PC-3 (cell line): Measurements from ENCODE around the gene LEF1.

ENCODE experiments used
- CTCF ChIP-seq: fragments of 300-600 bp; sonication (generic); conservative IDR thresholded peaks from 2 replicates; pipeline ENCODE4 v1.5.1; 2017; ENCODE audit warnings: antibody characterized with exemption, low read depth, mild to moderate bottlenecking, low read length
- EZH2 ChIP-seq: fragments of 300-600 bp; sonication (generic); IDR thresholded peaks from one replicate; pipeline ENCODE4 v1.6.1; 2017; ENCODE audit warnings: antibody characterized with exemption, mild to moderate bottlenecking, low read length; ENCODE audit not compliant: unreplicated experiment
- EZH2phosphoT487 ChIP-seq: fragments of 300-600 bp; sonication (generic); IDR thresholded peaks from 2 replicates; pipeline ENCODE4 v1.6.1; 2018; ENCODE audit warnings: mild to moderate bottlenecking, antibody characterized with exemption, low read length, borderline replicate concordance

- TF ChIP-seq CTCF (no peak), EZH2phosphoT487 (no peak), EZH2 (no peak)
These were observed 2.9 kb upstream of the LEF1 start for GRCh38 chr4:108171339-108172230.
